ENCODE data around the gene DPH1. TPM values are rescaled to one million over a fixed set of nuclear protein-coding genes. Genes with fewer than 3 reads are reported as not detected.
A peak's percentile ranks its signal among the peaks of the same experiment; 100 is the strongest.

The DPH1 gene
- total and polyA plus RNA-seq, 8 donors, result 30.7 to 53.3 (median 46.5) TPM

- DNase-seq, result no peak
- Histone ChIP-seq H3K4me3 (no peak overlapping the region), H3K9me3 (no peaks in the 10 kb centered on the region), H3K27me3 (no peaks in the 10 kb centered on the region), H3K4me1 (peaks cover 0 to 33% of the 10 kb centered on the region in 2 donors), H3K36me3 (peaks cover 0 to 56% of the 10 kb centered on the region in 2 donors), H3K27ac (no peak overlapping the region)
- intact Hi-C loops (cut with DNase I), result no loop called here
- no peak for ATAC-seq
- no peak for TF ChIP-seq CTCF (IDR thresholded peaks at IDR 0.05)
These were observed 10.4 kb downstream of the DPH1 start for GRCh38 chr17:2040219-2040827.

DNA sequence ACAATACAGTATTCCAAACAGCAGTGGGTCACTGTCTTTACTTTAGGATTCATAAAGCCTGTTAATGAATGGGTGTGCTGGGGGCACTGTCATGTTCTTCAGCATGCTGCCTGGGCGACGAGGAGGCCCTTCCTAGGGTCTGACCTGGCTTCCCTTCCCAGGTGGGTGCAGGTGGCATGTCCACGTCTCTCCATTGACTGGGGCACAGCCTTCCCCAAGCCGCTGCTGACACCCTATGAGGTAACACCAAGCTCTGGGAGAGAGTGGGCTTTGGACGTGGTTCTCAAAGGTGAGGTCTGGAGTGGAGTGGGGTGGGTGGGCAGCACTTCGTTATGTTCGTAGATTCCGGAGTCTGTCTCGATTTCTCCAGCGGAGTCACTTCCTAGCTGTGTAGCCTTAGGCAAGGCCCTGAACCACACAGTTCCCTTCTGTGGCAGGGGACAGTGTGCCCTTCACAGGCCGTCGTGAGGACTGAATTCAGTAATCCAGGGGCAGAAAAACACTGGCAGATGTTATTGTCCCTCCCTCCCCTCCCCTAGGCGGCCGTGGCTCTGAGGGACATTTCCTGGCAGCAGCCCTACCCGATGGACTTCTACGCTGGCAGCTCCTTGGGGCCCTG is 11.1 kb downstream of the DPH1 start:
- Histone ChIP-seq H3K27me3 (no peaks in the 10 kb centered on the region), H3K36me3 (peaks cover 0 to 49% of the 10 kb centered on the region in 2 donors), H3K9me3 (no peaks in the 10 kb centered on the region), H3K27ac (peak overlapping the region; percentile 86 to 92), H3K4me3 (peak overlapping the region; percentile 69 to 80), H3K4me1 (peaks cover 0 to 33% of the 10 kb centered on the region in 2 donors)
- no peak for ATAC-seq
- intact Hi-C loops (cut with DNase I), result no loop called here
- no peak for DNase-seq
- no peak for TF ChIP-seq CTCF (IDR thresholded peaks at IDR 0.05)

GRCh38 chr17:2041561-2042389 is 11.8 kb downstream of the DPH1 start, which contains the start of gene OVCA2:
OVCA2 (plus strand) TSS chr17:2042022; CDS start chr17:2042048, 26 bp downstream.
- no peaks in the 10 kb centered on the region for H3K9me3 ChIP-seq
- H3K4me1 ChIP-seq, result peaks cover 0 to 33% of the 10 kb centered on the region in 2 donors
- H3K4me3 ChIP-seq, result peak within 1 kb of the TSS; percentile 69 to 80
- TF ChIP-seq CTCF (IDR thresholded peaks at IDR 0.05), result peak; percentile 14 to 23
- peaks cover 0 to 41% of the 10 kb centered on the region in 2 donors for H3K36me3 ChIP-seq
- no peaks in the 10 kb centered on the region for H3K27me3 ChIP-seq
- H3K27ac ChIP-seq, result peak within 1 kb of the TSS; percentile 86 to 92
- peak; percentile 94 to 98 (median 96) for DNase-seq
- peak; percentile 96 for ATAC-seq
- intact Hi-C loops (cut with DNase I), result no loop called here

GRCh38 chr17:2042390-2042847 is 12.5 kb downstream of the DPH1 start:
- ATAC-seq (peak; percentile 6), DNase-seq (peak in 1 of 4 donors; percentile 64)
- H3K36me3 ChIP-seq, result peaks cover 0 to 35% of the 10 kb centered on the region in 2 donors
- H3K4me3 ChIP-seq, result peak overlapping the region; percentile 69 to 80
- intact Hi-C loops (cut with DNase I), result no loop called here
- peaks cover 0 to 33% of the 10 kb centered on the region in 2 donors for H3K4me1 ChIP-seq
- no peak for TF ChIP-seq CTCF (IDR thresholded peaks at IDR 0.05)
- H3K9me3 ChIP-seq, result no peaks in the 10 kb centered on the region
- peak overlapping the region; percentile 86 to 92 for H3K27ac ChIP-seq
- H3K27me3 ChIP-seq, result no peaks in the 10 kb centered on the region

Measured in left lung (tissue), 10 donors.